IgD-negative memory B cell (primary cell): ENCODE measurements around the gene ANKRD28. TPM values are rescaled to one million over a fixed set of nuclear protein-coding genes. Genes with fewer than 3 reads are reported as not detected.
"Not testable (repeated sequence)": the region's sequence is repeated elsewhere in the genome, so short reads cannot be mapped to it uniquely, and the experiment has no call there.

Experiments
- H3K27ac Mint-ChIP-seq, 3 donors: one replicate each; pipeline ENCODE4 v1.8.0; 2020 to 2022; ENCODE audit warnings: mild to moderate bottlenecking in 3 of 3, mixed read lengths in 3 of 3, moderate library complexity in 1 of 3
- H3K27me3 Mint-ChIP-seq: one replicate; pipeline ENCODE4 v1.8.0; 2021; ENCODE audit warnings: mixed read lengths
- H3K36me3 Mint-ChIP-seq: one replicate; pipeline ENCODE4 v1.8.0; 2020; ENCODE audit warnings: mild to moderate bottlenecking, mixed read lengths
- H3K4me1 Mint-ChIP-seq, 3 donors: one replicate each; pipeline ENCODE4 v1.8.0; 2020 to 2022; ENCODE audit warnings: mixed read lengths in 3 of 3, mild to moderate bottlenecking in 1 of 3
- H3K4me3 Mint-ChIP-seq, 4 donors: one replicate each; pipeline ENCODE4 v1.8.0; 2020 to 2022; ENCODE audit warnings: mild to moderate bottlenecking in 4 of 4, mixed read lengths in 4 of 4, moderate library complexity in 3 of 4
- H3K9me3 Mint-ChIP-seq, 3 donors: one replicate each; pipeline ENCODE4 v1.8.0; 2020 to 2021; ENCODE audit warnings: mixed read lengths in 3 of 3, mild to moderate bottlenecking in 1 of 3
- polyA plus RNA-seq: library from polyadenylated mRNA; unstranded; fragments of 300-500 nt; fragmentation: Illumina TruSeq; gene quantifications from one replicate; pipeline ENCODE4 v1.2.3, GENCODE V29; 2021

ANKRD28 gene
- polyA plus RNA-seq, 1 donor from 2014 or later = 8.8 TPM

DNA sequence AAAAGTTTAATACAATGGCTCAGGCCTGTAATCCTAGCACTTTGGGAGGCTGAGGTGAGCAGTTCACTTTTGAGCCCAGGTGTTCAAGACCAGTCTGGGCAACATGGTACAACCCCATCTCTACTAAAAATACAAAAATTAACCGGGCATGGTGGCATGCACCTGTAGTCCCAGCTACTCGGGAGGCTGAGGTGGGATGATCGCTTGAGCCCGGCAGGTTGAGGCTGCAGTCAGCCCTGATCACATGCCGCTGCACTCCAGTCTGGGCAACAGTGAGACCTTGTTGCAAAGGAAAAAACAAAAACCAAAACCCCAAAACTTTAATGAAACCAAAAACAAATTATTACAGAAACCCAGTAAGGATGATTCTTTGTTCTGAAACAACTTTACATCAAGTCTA lies 15.3 kb upstream of the ANKRD28 start:
- not testable (repeated sequence) for H3K27me3 Mint-ChIP-seq, H3K36me3 Mint-ChIP-seq, H3K9me3 Mint-ChIP-seq, H3K27ac Mint-ChIP-seq, H3K4me3 Mint-ChIP-seq
- H3K4me1 Mint-ChIP-seq = peaks cover 11 to 34% (median 25%) of the 10 kb centered on the region in 3 donors

DNA sequence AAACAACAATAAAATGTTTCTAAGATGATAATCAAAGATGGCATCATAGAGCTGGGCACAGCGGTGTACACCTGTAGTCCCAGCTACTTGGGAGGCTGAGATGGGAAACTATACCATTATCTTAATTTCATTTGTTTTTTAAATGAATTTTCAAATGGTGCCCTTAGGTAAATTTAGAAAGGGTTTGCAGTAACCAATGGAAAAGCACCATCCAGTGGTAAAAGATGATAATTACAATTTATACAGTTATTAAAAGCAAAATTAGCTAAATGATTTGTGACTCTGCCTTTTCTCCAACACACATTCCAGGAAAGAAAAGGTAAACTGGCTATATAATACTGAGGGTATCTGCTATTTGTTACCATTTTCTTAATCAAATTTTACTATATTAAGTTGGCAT lies 14.4 kb upstream of the ANKRD28 start:
- H3K27ac Mint-ChIP-seq = no peak overlapping the region
- peaks cover 9 to 30% (median 17%) of the 10 kb centered on the region in 3 donors for H3K4me1 Mint-ChIP-seq
- peaks cover 1% of the 10 kb centered on the region for H3K36me3 Mint-ChIP-seq
- no peak overlapping the region for H3K4me3 Mint-ChIP-seq
- H3K27me3 Mint-ChIP-seq = no peaks in the 10 kb centered on the region
- H3K9me3 Mint-ChIP-seq = no peaks in the 10 kb centered on the region

DNA sequence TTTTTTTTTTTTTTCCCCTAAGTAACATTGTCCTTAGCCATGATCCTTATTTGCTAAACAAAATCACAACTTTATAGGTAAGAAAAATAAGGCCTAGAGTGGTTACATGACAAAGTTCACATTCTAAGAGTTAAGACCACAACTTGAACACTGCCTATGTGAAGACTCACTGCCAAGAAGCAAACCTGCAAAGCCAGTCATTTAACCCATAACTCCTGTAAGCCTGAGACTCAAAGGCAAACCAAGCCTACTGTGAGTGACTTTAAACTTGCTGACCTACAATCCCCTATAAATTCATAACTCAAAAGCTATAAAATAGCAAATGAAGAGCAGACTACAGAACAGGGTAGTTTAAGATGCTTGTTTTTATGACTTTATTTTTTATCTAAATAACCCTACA lies 12.9 kb upstream of the ANKRD28 start:
- no peak overlapping the region for H3K4me3 Mint-ChIP-seq
- no peak overlapping the region for H3K27ac Mint-ChIP-seq
- peaks cover 1% of the 10 kb centered on the region for H3K36me3 Mint-ChIP-seq
- H3K27me3 Mint-ChIP-seq = no peaks in the 10 kb centered on the region
- no peaks in the 10 kb centered on the region for H3K9me3 Mint-ChIP-seq
- H3K4me1 Mint-ChIP-seq = peaks cover 17 to 34% (median 21%) of the 10 kb centered on the region in 3 donors

DNA sequence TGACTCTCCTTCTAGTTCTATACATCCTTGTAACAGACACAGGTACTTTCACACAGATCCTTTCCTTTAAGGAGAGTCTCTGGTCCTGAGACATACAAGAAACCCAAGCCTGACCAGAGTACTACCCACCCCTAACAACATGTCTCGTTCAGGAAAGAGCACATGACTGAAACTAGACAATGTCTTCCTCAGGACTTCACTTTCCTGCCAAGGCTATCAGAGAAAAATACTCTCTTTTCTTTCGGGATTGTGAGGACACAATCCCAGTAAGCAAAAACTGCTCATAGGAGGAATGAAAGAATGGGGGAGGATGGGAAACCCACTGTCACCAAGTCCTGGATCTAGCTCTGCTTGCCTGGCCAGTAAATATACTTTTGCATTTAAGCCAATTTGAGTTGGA lies 11.5 kb upstream of the ANKRD28 start:
- Mint-ChIP-seq H3K36me3 (peaks cover 1% of the 10 kb centered on the region), H3K27me3 (no peaks in the 10 kb centered on the region), H3K4me1 (peaks cover 25 to 42% (median 28%) of the 10 kb centered on the region in 3 donors), H3K4me3 (no peak overlapping the region), H3K27ac (no peak overlapping the region), H3K9me3 (no peaks in the 10 kb centered on the region)

DNA sequence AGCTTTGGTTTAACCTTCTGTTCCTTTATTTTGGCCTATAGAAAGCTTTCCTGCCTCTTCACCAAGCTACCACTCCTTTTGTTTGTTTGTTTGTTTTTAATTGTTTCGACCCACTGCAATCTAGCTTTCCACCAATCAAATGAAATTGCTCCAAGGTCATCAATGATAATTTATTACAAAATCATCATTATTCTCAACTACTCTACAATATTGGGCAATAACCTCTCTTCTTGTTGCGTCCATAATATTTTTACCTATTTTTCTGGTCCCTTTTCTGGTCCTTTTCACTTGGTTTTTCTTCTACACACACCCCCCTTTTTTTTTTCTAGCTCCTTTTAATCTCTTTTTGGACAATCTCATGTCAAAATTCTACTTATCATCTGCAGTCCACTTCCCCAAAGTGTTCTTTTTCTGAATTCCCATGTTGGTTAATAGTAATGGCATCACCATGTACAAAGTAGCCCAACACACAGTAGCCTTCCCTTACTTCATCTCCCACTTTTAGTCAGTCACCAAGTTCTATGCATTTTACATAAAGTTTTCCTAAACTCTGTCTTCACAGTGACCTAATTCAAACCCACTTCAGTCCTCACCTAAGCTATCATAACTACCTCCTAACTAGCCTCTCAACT lies 11.0 kb upstream of the ANKRD28 start:
- H3K4me3 Mint-ChIP-seq = no peak overlapping the region
- H3K36me3 Mint-ChIP-seq = peaks cover 1% of the 10 kb centered on the region
- peaks cover 27 to 45% (median 28%) of the 10 kb centered on the region in 3 donors for H3K4me1 Mint-ChIP-seq
- H3K27ac Mint-ChIP-seq = peak overlapping the region in 1 of 3 donors; percentile 0
- H3K9me3 Mint-ChIP-seq = no peaks in the 10 kb centered on the region
- H3K27me3 Mint-ChIP-seq = no peaks in the 10 kb centered on the region

GRCh38 chr3:15805756-15806266 lies 8.0 kb upstream of the ANKRD28 start:
- peak overlapping the region in 2 of 3 donors; percentile 69 to 81 for H3K27ac Mint-ChIP-seq
- no peaks in the 10 kb centered on the region for H3K9me3 Mint-ChIP-seq
- H3K4me1 Mint-ChIP-seq = peaks cover 30 to 69% (median 45%) of the 10 kb centered on the region in 3 donors

GRCh38 chr3:15804553-15805095 lies 6.8 kb upstream of the ANKRD28 start:
- peaks cover 11% of the 10 kb centered on the region for H3K36me3 Mint-ChIP-seq
- no peaks in the 10 kb centered on the region for H3K27me3 Mint-ChIP-seq
- peaks cover 33 to 67% (median 48%) of the 10 kb centered on the region in 3 donors for H3K4me1 Mint-ChIP-seq
- no peak overlapping the region for H3K4me3 Mint-ChIP-seq
- H3K9me3 Mint-ChIP-seq = no peaks in the 10 kb centered on the region
- peak overlapping the region in 2 of 3 donors; percentile 29 to 46 for H3K27ac Mint-ChIP-seq

More at GRCh38 chr3:15805756-15806266, 8.0 kb upstream of the ANKRD28 start:
- peaks cover 11% of the 10 kb centered on the region for H3K36me3 Mint-ChIP-seq
- H3K4me3 Mint-ChIP-seq = peak overlapping the region in 3 of 4 donors; percentile 16 to 61 (median 52)
- H3K27me3 Mint-ChIP-seq = no peaks in the 10 kb centered on the region

DNA sequence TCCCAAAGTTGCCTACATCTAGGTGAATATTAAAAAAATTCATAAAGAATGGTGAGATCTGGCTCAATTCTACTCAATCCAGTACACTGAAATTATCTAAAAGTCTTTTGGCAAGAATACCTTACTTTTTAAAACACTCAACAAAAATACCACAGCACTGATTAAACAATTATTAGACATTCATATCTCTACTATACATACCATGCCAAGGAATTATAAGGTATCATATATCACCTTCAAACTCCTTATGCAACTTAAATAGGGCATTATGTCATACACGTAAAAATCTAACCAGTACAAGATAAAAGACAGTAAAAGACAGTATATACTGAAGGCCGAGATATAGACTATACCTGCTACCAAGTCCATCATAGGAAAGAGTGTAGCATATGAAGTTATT lies 6.1 kb upstream of the ANKRD28 start:
- Mint-ChIP-seq H3K36me3 (peaks cover 11% of the 10 kb centered on the region), H3K4me1 (peaks cover 34 to 67% (median 46%) of the 10 kb centered on the region in 3 donors), H3K27ac (no peak overlapping the region), H3K4me3 (peak overlapping the region in 1 of 4 donors; percentile 1), H3K27me3 (no peaks in the 10 kb centered on the region), H3K9me3 (no peaks in the 10 kb centered on the region)

DNA sequence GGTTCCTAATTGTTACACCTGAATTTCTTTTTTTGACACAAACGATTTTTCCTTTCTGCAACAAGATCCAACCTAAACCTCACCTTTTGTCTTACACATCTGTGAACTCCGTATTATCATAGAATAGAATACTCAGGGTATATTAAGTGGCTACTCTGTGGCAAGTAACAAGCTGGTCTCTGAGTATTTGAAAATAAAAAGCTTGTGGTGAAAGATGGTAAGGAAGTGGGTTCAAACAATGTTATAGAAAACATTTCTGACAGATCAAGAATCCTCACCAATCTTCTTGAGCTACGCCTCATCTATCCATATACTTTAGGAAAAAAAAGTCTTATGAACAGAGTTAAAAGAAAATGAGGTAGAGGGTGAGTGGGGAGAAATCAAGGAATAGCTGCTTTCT lies 3.5 kb upstream of the ANKRD28 start:
- Mint-ChIP-seq H3K27ac (no peak overlapping the region), H3K36me3 (peaks cover 11% of the 10 kb centered on the region), H3K4me3 (no peak overlapping the region)

GRCh38 chr3:15800780-15801179 lies 3.0 kb upstream of the ANKRD28 start:
- Mint-ChIP-seq H3K4me1 (peaks cover 44 to 77% (median 55%) of the 10 kb centered on the region in 3 donors), H3K4me3 (no peak overlapping the region), H3K36me3 (peaks cover 11% of the 10 kb centered on the region), H3K9me3 (no peaks in the 10 kb centered on the region), H3K27me3 (no peaks in the 10 kb centered on the region), H3K27ac (no peak overlapping the region)

More for the DNA sequence above, 3.5 kb upstream of the ANKRD28 start:
- H3K4me1 Mint-ChIP-seq = peaks cover 44 to 77% (median 57%) of the 10 kb centered on the region in 3 donors
- H3K27me3 Mint-ChIP-seq = no peaks in the 10 kb centered on the region
- no peaks in the 10 kb centered on the region for H3K9me3 Mint-ChIP-seq

DNA sequence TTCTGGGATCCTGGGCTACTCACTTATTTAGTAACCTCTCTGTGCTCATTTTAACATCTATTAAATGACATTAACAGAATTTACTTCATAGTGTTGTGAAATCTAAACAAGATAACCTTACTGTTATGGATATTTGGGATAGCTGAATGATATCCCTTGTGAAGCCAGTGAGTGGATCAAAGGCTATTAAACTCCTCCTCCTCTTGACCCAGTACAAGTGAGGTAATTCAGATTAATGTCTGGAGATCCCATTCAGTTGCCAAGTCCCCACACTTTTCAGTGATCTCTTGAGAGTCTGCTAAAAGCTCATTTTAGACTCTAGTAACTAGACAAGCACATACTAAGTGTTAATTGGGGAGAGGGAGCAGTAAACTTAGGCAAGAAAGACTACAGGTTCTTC lies 2.5 kb upstream of the ANKRD28 start:
- Mint-ChIP-seq H3K9me3 (no peaks in the 10 kb centered on the region), H3K4me1 (peaks cover 44 to 77% (median 56%) of the 10 kb centered on the region in 3 donors), H3K27ac (no peak overlapping the region), H3K27me3 (no peaks in the 10 kb centered on the region), H3K4me3 (no peak overlapping the region), H3K36me3 (peaks cover 11% of the 10 kb centered on the region)

- no peaks in the 10 kb centered on the region for H3K9me3 Mint-ChIP-seq
- peaks cover 16% of the 10 kb centered on the region for H3K36me3 Mint-ChIP-seq
- no peaks in the 10 kb centered on the region for H3K27me3 Mint-ChIP-seq
- peaks cover 47 to 76% (median 59%) of the 10 kb centered on the region in 3 donors for H3K4me1 Mint-ChIP-seq
- no peak overlapping the region for H3K27ac Mint-ChIP-seq
- no peak overlapping the region for H3K4me3 Mint-ChIP-seq
Measured at GRCh38 chr3:15798533-15799245, 910 bp upstream of the ANKRD28 start.

GRCh38 chr3:15796771-15797641 lies 773 bp downstream of the ANKRD28 start:
- Mint-ChIP-seq H3K27me3 (no peaks in the 10 kb centered on the region), H3K27ac (peak overlapping the region; percentile 51 to 93 (median 72)), H3K4me1 (peaks cover 49 to 68% (median 52%) of the 10 kb centered on the region in 3 donors), H3K36me3 (peaks cover 13% of the 10 kb centered on the region), H3K9me3 (peaks cover 0 to 3% (median 0%) of the 10 kb centered on the region in 3 donors), H3K4me3 (peak overlapping the region; percentile 18 to 86 (median 72))

- peak overlapping the region in 3 of 4 donors; percentile 16 to 86 (median 81) for H3K4me3 Mint-ChIP-seq
- H3K9me3 Mint-ChIP-seq = peaks cover 0 to 3% (median 0%) of the 10 kb centered on the region in 3 donors
- no peaks in the 10 kb centered on the region for H3K27me3 Mint-ChIP-seq
- H3K4me1 Mint-ChIP-seq = peaks cover 45 to 63% (median 46%) of the 10 kb centered on the region in 3 donors
- peak overlapping the region; percentile 51 to 93 (median 92) for H3K27ac Mint-ChIP-seq
- H3K36me3 Mint-ChIP-seq = peaks cover 19% of the 10 kb centered on the region
Measured at GRCh38 chr3:15796331-15796730, 1.4 kb downstream of the ANKRD28 start.
